Peyer's patch (tissue), 4 donors: ENCODE data around the gene LDB3. TPM values are rescaled to one million over a fixed set of nuclear protein-coding genes. Genes with fewer than 3 reads are reported as not detected.

Source experiments
- DNase-seq, 3 donors: peaks; one replicate each; pipeline ENCODE4 v3.0.0-alpha.2; 2017 to 2019
- H3K27ac ChIP-seq, 4 donors: fragments of 200-600 bp; sonication (generic); one replicate each; pipeline ENCODE4 v1.5.1; 2016 to 2019
- H3K27me3 ChIP-seq, 2 donors: fragments of 200-600 bp; sonication (generic); one replicate each; pipeline ENCODE4 v1.5.1; 2019
- H3K36me3 ChIP-seq, 3 donors: fragments of 200-600 bp; sonication (generic); one replicate each; pipeline ENCODE4 v1.5.1; 2016 to 2019
- H3K4me1 ChIP-seq, 4 donors: fragments of 200-600 bp; sonication (generic); one replicate each; pipeline ENCODE4 v1.5.1; 2016 to 2019
- H3K4me3 ChIP-seq, 4 donors: fragments of 200-600 bp; sonication (generic); 1 replicate in 3 of 4; 2 replicates in 1 of 4; pipeline ENCODE4 v1.5.1; 2016 to 2019; ENCODE audit warnings: mild to moderate bottlenecking in 1 of 4
- H3K9me3 ChIP-seq, 4 donors: fragments of 200-600 bp; sonication (generic); one replicate each; pipeline ENCODE4 v1.5.1; 2016 to 2019; ENCODE audit warnings: mild to moderate bottlenecking in 1 of 4
- POLR2A ChIP-seq, 2 donors: fragments of 450-650 bp; IDR thresholded peaks; one replicate each; pipeline ENCODE4 v1.5.1; 2017; ENCODE audit warnings: antibody characterized with exemption in 2 of 2, mild to moderate bottlenecking in 2 of 2, moderate library complexity in 2 of 2
- total RNA-seq, 4 donors: library from RNA; depleted of rRNA; stranded (reverse); fragments of >200 nt; gene quantifications; one replicate each; pipeline ENCODE4 v1.1.0, GENCODE V29; 2016
- TF ChIP-seq, protein P1 (sequence below), 6 experiments: fragments of 450-650 bp in 4 of 6; fragments of 200-600 bp in 2 of 6; sonication (generic) in 1 of 6; IDR thresholded peaks; one replicate each; pipeline ENCODE4 v1.5.1; 2017 to 2019; ENCODE audit warnings: antibody characterized with exemption in 6 of 6, mild to moderate bottlenecking in 3 of 6, moderate library complexity in 1 of 6

LDB3 gene
- total RNA-seq, 4 donors from 2014 or later = 1.3 to 9.1 (median 2.3) TPM

DNA sequence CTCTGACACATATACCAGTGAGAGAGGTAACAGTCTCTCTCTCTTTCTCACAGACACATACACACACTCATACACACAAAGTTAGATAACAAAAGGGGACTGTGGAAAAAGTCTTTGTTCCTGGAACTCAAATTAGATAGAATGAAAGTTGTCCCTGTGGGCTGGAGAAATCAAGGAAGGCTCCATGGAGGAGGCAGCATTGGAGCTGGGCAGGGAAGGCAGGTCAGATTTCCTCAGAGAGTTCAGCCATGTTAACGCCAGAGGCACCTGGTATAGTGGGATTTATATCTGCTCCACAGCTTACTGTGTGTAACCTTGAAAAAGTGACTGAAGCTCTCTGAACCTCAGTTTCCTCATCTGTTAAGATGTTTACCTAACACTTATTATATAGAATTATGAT is 38.7 kb downstream of the LDB3 start:
- TF ChIP-seq POLR2A (IDR thresholded peaks at IDR 0.05) = no peak
- TF ChIP-seq, protein P1, sequence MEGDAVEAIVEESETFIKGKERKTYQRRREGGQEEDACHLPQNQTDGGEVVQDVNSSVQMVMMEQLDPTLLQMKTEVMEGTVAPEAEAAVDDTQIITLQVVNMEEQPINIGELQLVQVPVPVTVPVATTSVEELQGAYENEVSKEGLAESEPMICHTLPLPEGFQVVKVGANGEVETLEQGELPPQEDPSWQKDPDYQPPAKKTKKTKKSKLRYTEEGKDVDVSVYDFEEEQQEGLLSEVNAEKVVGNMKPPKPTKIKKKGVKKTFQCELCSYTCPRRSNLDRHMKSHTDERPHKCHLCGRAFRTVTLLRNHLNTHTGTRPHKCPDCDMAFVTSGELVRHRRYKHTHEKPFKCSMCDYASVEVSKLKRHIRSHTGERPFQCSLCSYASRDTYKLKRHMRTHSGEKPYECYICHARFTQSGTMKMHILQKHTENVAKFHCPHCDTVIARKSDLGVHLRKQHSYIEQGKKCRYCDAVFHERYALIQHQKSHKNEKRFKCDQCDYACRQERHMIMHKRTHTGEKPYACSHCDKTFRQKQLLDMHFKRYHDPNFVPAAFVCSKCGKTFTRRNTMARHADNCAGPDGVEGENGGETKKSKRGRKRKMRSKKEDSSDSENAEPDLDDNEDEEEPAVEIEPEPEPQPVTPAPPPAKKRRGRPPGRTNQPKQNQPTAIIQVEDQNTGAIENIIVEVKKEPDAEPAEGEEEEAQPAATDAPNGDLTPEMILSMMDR (IDR thresholded peaks at IDR 0.05) = no peak
- H3K4me3 ChIP-seq = no peak overlapping the region
- peaks cover 0 to 4% (median 1%) of the 10 kb centered on the region in 4 donors for H3K4me1 ChIP-seq
- H3K9me3 ChIP-seq = no peaks in the 10 kb centered on the region
- no peaks in the 10 kb centered on the region for H3K36me3 ChIP-seq
- H3K27me3 ChIP-seq = no peaks in the 10 kb centered on the region
- H3K27ac ChIP-seq = no peak overlapping the region
- DNase-seq = no peak

DNA sequence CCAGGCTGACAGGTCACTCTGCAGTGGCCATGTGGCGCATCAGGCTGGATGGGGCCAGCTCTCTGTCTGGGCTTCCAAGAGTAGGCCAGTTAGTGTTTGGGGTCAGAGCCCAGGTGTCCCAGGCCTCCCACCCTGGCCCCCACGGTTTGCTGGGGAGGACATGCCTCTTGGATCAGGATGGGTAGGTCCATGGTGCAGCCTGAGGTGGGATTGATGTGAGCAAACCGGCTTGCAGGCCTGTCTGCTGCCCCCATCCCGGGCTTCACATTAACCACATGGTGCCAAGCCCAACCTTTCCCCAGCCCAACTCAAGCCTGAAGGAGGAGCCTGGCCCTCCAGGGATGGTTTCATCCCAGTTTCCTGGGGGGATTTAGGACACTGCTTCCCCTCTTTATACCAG is 39.2 kb downstream of the LDB3 start:
- Histone ChIP-seq H3K36me3 (no peaks in the 10 kb centered on the region), H3K4me1 (peaks cover 0 to 4% (median 1%) of the 10 kb centered on the region in 4 donors), H3K27ac (no peak overlapping the region), H3K4me3 (no peak overlapping the region), H3K9me3 (no peaks in the 10 kb centered on the region), H3K27me3 (no peaks in the 10 kb centered on the region)
- DNase-seq = no peak
- TF ChIP-seq POLR2A (IDR thresholded peaks at IDR 0.05) = no peak
- TF ChIP-seq, protein P1 (IDR thresholded peaks at IDR 0.05) = no peak

DNA sequence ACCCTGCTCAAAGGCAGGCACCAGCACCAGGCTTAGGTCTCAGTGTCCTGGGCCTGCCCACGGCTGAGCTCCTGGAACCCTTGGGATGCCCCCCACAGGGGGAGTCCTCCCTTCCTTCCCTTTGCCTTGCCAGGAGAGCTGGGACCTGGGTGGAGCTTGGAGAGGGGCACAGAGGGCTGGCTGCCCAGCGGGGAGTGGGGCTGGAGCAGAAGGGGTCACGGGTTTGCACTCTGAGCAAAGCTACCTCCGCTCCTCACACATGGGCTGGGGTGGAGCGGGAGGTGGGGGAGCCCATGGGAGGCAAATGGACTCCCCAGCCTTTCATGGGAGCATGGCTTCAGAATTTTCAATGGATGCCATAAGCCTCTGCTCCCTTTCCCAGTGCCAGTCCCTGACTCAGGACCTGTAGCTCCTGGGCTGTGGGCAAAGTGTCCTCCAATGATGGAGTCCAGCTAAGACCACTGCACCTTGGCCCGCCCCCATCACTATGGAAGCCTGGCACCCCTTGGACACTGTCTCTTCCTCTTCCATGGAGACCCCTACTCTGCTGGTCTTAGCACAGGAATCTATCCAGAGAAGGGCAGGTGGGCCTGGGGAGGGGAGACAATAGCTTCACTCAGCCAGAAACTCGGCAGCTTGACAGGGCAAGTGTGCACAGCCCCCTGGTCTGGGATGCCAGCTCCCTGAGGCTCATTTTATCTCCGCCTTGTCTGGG is 39.9 kb downstream of the LDB3 start:
- no peaks in the 10 kb centered on the region for H3K27me3 ChIP-seq
- DNase-seq = no peak
- H3K4me1 ChIP-seq = peaks cover 0 to 4% (median 1%) of the 10 kb centered on the region in 4 donors
- no peak overlapping the region for H3K4me3 ChIP-seq
- TF ChIP-seq POLR2A (IDR thresholded peaks at IDR 0.05) = no peak
- TF ChIP-seq, protein P1 (IDR thresholded peaks at IDR 0.05) = no peak
- H3K36me3 ChIP-seq = no peaks in the 10 kb centered on the region
- no peak overlapping the region for H3K27ac ChIP-seq
- no peaks in the 10 kb centered on the region for H3K9me3 ChIP-seq

DNA sequence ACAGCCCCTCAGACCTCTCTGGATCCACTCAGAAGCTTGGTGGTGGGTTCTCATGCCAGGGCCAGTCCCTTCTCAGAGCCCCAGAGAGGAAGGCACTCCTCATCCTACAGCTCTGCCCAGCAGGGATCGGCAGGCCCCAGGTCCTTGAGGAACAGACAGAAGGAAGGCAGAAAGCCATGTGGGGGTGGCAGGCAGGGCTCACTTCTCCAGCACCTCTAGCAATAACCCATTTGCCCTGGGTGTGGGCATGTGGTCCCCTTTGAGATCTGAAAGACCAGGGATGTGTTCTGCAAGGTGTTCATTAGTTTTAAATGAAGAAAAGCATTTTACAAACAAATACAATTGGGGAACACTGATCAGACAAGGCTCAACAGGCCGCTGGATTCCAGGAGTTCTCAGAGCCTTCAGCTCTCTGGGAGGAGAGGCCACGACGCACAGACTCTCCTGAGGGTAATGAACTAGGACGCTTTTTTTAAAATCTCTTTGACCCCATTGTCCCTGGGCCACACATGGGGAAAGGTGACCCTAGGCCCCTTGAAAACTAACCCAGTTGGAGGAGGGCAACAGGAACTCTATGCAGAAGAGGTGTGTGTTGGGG is 40.6 kb downstream of the LDB3 start:
- H3K27me3 ChIP-seq = no peaks in the 10 kb centered on the region
- no peaks in the 10 kb centered on the region for H3K36me3 ChIP-seq
- no peak overlapping the region for H3K4me3 ChIP-seq
- no peak overlapping the region for H3K27ac ChIP-seq
- peaks cover 0 to 4% (median 1%) of the 10 kb centered on the region in 4 donors for H3K4me1 ChIP-seq
- TF ChIP-seq, protein P1 (IDR thresholded peaks at IDR 0.05) = no peak
- DNase-seq = no peak
- no peaks in the 10 kb centered on the region for H3K9me3 ChIP-seq

DNA sequence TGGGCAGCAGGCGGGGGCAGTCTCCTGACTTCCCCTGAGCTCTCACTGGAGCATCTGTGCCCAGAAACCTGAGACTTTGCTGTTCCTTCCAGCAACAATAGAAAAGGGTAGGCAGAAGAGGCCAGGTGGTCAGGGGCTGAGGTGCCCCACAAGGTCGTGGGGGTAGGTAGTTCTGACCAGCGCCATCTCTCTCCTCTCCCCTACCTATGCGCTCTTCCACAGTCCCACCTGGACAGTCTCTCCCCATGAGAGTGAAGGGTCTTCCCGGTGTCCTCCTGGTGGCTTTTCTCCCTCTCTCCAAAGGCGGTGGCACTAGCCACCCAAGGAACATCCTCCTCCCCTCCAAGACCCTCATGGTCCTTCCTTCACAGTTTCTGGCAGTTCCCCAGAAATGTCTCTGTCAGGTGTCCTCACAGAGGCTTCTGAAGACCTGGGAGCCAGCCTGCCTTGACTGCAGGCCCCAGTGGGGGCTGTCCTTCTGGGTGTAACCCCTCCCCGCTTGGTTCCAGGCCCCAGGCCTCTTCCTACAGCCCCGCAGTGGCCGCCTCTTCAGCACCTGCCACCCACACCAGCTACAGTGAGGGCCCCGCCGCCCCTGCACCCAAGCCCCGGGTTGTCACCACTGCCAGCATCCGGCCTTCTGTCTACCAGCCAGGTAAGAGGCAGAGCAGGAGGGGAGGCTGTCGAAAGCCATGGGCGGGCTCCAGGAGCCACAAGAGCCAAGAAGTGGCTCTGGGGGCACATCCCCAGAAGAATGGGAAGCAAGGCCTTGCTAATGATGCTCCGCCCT is 41.3 kb downstream of the LDB3 start:
- no peak overlapping the region for H3K27ac ChIP-seq
- no peak overlapping the region for H3K4me3 ChIP-seq
- no peaks in the 10 kb centered on the region for H3K36me3 ChIP-seq
- peak in 1 of 3 donors; percentile 47 for DNase-seq
- peaks cover 0 to 4% (median 1%) of the 10 kb centered on the region in 4 donors for H3K4me1 ChIP-seq
- TF ChIP-seq, protein P1 (IDR thresholded peaks at IDR 0.05) = no peak
- no peak for TF ChIP-seq POLR2A (IDR thresholded peaks at IDR 0.05)
- no peaks in the 10 kb centered on the region for H3K27me3 ChIP-seq
- no peaks in the 10 kb centered on the region for H3K9me3 ChIP-seq
